IPS DF 6.9 (cell line): ENCODE results near the gene UBA6.

ENCODE experiments used
- DNase-seq: peaks from one replicate; pipeline ENCODE4 v3.0.0-alpha.2; 2013; ENCODE audit warnings: low read depth, low spot score
- H3K27ac ChIP-seq: one replicate; pipeline ENCODE4 v1.5.1; 2013; ENCODE audit warnings: low read length, control low read depth
- H3K27me3 ChIP-seq: 2 replicates; pipeline ENCODE4 v1.6.1; 2013; ENCODE audit warnings: mild to moderate bottlenecking, low read length; ENCODE audit not compliant: control insufficient read depth, insufficient read depth
- H3K36me3 ChIP-seq: 2 replicates; pipeline ENCODE4 v1.6.1; 2013; ENCODE audit warnings: low read length; ENCODE audit not compliant: control insufficient read depth, insufficient read depth
- H3K4me1 ChIP-seq: 2 replicates; pipeline ENCODE4 v1.6.1; 2013; ENCODE audit warnings: low read length; ENCODE audit not compliant: control insufficient read depth, insufficient read depth
- H3K4me3 ChIP-seq: 2 replicates; pipeline ENCODE4 v1.5.1; 2013; ENCODE audit warnings: mild to moderate bottlenecking, low read length
- H3K9me3 ChIP-seq: 2 replicates; pipeline ENCODE4 v1.6.1; 2013; ENCODE audit warnings: low read length, inconsistent platforms; ENCODE audit not compliant: control insufficient read depth, insufficient read depth
- whole genome bisulfite sequencing: extraction: QIAGEN DNeasy Blood & Tissue Kit; methylation state at CpG from one replicate; pipeline ENCODE4 v1.1.7; 2013; ENCODE audit warnings: mixed read lengths, missing lambda C conversion rate; ENCODE audit not compliant: insufficient read length, insufficient coverage; 5-methylcytosine and 5-hydroxymethylcytosine counted together

Gene UBA6

DNA sequence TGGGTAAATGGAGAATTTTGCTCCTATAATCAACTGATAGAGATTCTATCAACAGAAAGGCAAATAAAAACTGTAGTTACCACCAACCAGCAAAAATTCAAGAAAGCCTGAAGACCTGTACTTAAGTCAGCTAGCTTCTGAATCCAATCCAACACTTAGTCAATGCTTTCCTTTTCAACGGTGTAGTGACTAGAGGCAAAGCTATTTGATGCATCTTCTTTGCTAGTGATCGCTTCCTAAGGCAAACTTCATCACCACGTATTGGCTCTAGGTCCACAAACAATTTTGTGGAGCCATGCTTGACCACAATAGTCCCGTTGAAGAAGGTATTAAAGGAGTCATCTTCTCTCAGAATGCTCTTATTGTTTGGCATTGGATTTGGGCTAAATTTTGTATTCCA lies 25.0 kb upstream of the UBA6 start:
- Histone ChIP-seq H3K4me1 (peaks cover 2% of the 10 kb centered on the region; the same call in 1 of the 2 replicates), H3K4me3 (no peak overlapping the region), H3K9me3 (no peaks in the 10 kb centered on the region), H3K27me3 (no peaks in the 10 kb centered on the region), H3K27ac (no peak overlapping the region), H3K36me3 (no peaks in the 10 kb centered on the region)
- DNase-seq, result no peak
- no CpG with 5 or more reads among the region's 4 CpGs for WGBS

- Histone ChIP-seq H3K36me3 (no peaks in the 10 kb centered on the region), H3K27ac (no peak overlapping the region), H3K4me1 (peaks cover 2% of the 10 kb centered on the region; the same call in 1 of the 2 replicates), H3K27me3 (no peaks in the 10 kb centered on the region), H3K9me3 (no peaks in the 10 kb centered on the region), H3K4me3 (no peak overlapping the region)
- no CpG with 5 or more reads among the region's 1 CpG for WGBS
- no peak for DNase-seq
Measured at GRCh38 chr4:67725132-67725531, 24.2 kb upstream of the UBA6 start.

- peaks cover 2% of the 10 kb centered on the region; the same call in 1 of the 2 replicates for H3K4me1 ChIP-seq
- no CpG with 5 or more reads among the region's 10 CpGs for WGBS
- H3K36me3 ChIP-seq, result no peaks in the 10 kb centered on the region
- peak; percentile 35 for DNase-seq
- H3K9me3 ChIP-seq, result no peaks in the 10 kb centered on the region
- no peak overlapping the region for H3K4me3 ChIP-seq
- no peaks in the 10 kb centered on the region for H3K27me3 ChIP-seq
- H3K27ac ChIP-seq, result no peak overlapping the region
Measured at GRCh38 chr4:67723949-67724348, 23.0 kb upstream of the UBA6 start.

GRCh38 chr4:67723341-67723740 lies 22.4 kb upstream of the UBA6 start:
- Histone ChIP-seq H3K9me3 (no peaks in the 10 kb centered on the region), H3K36me3 (no peaks in the 10 kb centered on the region), H3K4me3 (no peak overlapping the region), H3K4me1 (peaks cover 2% of the 10 kb centered on the region; the same call in 1 of the 2 replicates), H3K27ac (no peak overlapping the region), H3K27me3 (no peaks in the 10 kb centered on the region)
- DNase-seq, result no peak
- WGBS, result no CpG with 5 or more reads among the region's 5 CpGs

GRCh38 chr4:67721770-67722597 lies 21.0 kb upstream of the UBA6 start:
- no peak for DNase-seq
- no CpG with 5 or more reads among the region's 9 CpGs for WGBS
- H3K4me1 ChIP-seq, result peaks cover 2% of the 10 kb centered on the region; the same call in 1 of the 2 replicates

DNA sequence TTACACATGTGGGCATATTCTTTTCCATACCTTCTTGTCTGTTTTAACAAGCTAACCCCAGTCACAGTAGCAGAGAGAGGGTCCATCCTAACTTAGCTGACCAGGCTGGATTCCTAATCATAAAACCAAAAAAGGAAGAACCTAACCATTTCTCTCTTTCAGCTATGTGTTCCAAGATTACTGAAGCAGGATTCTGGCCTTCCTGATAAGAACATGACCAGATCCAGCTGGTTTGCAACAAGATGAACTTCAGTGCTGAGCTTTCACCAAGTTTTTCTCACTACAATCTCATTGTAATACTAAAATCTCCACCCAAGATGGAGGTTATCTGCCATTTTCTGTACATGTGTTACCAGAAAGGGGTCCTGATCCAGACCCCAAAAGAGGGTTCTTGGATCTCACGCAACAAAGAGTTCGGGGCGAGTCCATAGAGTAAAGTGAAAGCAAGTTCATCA lies 20.4 kb upstream of the UBA6 start:
- WGBS, result no CpG with 5 or more reads among the region's 3 CpGs
- Histone ChIP-seq H3K9me3 (no peaks in the 10 kb centered on the region), H3K36me3 (no peaks in the 10 kb centered on the region), H3K27ac (no peak overlapping the region), H3K4me3 (no peak overlapping the region), H3K4me1 (peaks cover 2% of the 10 kb centered on the region; the same call in 1 of the 2 replicates), H3K27me3 (no peaks in the 10 kb centered on the region)
- DNase-seq, result no peak

More at GRCh38 chr4:67721770-67722597, 21.0 kb upstream of the UBA6 start:
- H3K9me3 ChIP-seq, result no peaks in the 10 kb centered on the region
- no peaks in the 10 kb centered on the region for H3K27me3 ChIP-seq
- no peaks in the 10 kb centered on the region for H3K36me3 ChIP-seq
- no peak overlapping the region for H3K27ac ChIP-seq
- no peak overlapping the region for H3K4me3 ChIP-seq

DNA sequence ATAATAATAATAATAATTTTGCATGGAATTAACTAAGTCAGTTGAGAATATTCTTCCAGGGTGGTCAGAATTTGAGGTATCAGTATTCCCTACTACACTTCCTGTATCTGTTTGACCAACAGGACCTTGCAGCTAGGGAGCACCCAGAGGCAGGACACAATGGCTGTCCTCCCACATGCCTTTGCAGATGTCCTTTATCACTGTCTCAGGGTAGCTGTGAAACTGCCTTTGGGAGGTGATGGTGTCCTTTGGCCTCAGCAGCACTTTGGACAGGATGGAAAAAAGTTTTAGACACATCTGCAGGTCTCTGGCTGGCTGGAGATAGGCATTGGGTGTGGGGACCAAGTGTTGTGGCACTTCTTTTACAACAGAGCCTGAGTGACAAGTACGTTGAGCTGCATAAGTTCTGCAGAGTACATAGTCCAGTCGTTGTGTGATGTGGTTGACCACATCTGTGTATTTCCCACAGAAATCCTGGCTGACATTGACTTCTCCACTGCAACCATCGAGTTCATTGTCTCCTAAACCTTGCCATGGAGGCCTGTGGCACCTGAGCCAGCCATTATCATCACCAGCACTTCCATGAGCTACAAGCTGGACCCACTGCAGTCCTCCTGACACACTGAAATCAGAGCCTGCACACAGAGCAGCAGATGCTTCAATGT lies 19.1 kb upstream of the UBA6 start:
- DNase-seq, result no peak
- H3K27me3 ChIP-seq, result no peaks in the 10 kb centered on the region
- WGBS, result no CpG with 5 or more reads among the region's 3 CpGs
- H3K9me3 ChIP-seq, result no peaks in the 10 kb centered on the region
- H3K4me3 ChIP-seq, result no peak overlapping the region
- peaks cover 2% of the 10 kb centered on the region; the same call in 1 of the 2 replicates for H3K4me1 ChIP-seq
- H3K36me3 ChIP-seq, result no peaks in the 10 kb centered on the region
- H3K27ac ChIP-seq, result no peak overlapping the region

- H3K27me3 ChIP-seq, result no peaks in the 10 kb centered on the region
- no peak for DNase-seq
- H3K36me3 ChIP-seq, result no peaks in the 10 kb centered on the region
- no CpG with 5 or more reads among the region's 2 CpGs for WGBS
- H3K4me3 ChIP-seq, result no peak overlapping the region
- no peak overlapping the region for H3K27ac ChIP-seq
- H3K4me1 ChIP-seq, result peaks cover 2% of the 10 kb centered on the region; the same call in 1 of the 2 replicates
- no peaks in the 10 kb centered on the region for H3K9me3 ChIP-seq
Measured at GRCh38 chr4:67718848-67719247, 17.9 kb upstream of the UBA6 start.

GRCh38 chr4:67717586-67717985 lies 16.6 kb upstream of the UBA6 start:
- no peak overlapping the region for H3K4me3 ChIP-seq
- H3K36me3 ChIP-seq, result no peaks in the 10 kb centered on the region
- no peak for DNase-seq
- no peaks in the 10 kb centered on the region for H3K27me3 ChIP-seq
- H3K4me1 ChIP-seq, result peaks cover 7% of the 10 kb centered on the region
- no peak overlapping the region for H3K27ac ChIP-seq
- no CpG with 5 or more reads among the region's 2 CpGs for WGBS
- no peaks in the 10 kb centered on the region for H3K9me3 ChIP-seq

DNA sequence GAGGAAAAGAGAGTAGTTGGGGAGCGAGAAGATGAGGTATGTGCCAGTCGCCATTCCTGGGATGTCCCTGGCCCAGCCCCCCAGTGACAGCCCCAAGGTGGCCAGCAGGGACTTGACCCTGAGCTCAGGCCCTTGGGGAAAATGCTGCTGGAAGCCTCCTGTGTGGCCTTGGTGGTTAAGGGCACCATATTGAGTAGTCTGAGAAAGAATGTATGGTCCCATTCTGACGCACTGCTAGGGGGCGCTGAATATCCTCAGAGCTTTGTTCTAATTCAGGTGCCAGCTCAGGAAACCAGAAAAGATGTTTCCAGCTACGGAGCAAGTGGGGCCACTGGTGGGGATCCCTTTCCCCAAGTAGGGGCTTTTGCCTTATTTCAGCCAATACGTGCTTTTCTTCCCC lies 14.0 kb upstream of the UBA6 start:
- WGBS, result no CpG with 5 or more reads among the region's 6 CpGs
- H3K4me3 ChIP-seq, result no peak overlapping the region
- H3K27ac ChIP-seq, result no peak overlapping the region

More for the DNA sequence above, 14.0 kb upstream of the UBA6 start:
- no peak for DNase-seq
- Histone ChIP-seq H3K36me3 (no peaks in the 10 kb centered on the region), H3K4me1 (peaks cover 8% of the 10 kb centered on the region), H3K27me3 (no peaks in the 10 kb centered on the region), H3K9me3 (no peaks in the 10 kb centered on the region)
